K562 (cell line): ENCODE results near the gene UNC50. TPM values are rescaled to one million over a fixed set of nuclear protein-coding genes. Genes with fewer than 3 reads are reported as not detected.

Experiments used
- ATAC-seq: fragments of 200-7000 bp; cut with Tn5 transposase; 3 replicates; pipeline ENCODE4 v1.9.1; 2020; ENCODE audit warnings: moderate library complexity
- BruUV-seq: library from RNA; stranded (reverse); fragments of 400-500 nt; replicated peaks from 2 replicates; lab custom pipeline; 2021; lab: Mats Ljungman, UMichigan
- CTCF ChIA-PET: fragments of 300-600 bp; formaldehyde crosslinking; extraction: SDS; loops from one replicate; lab custom pipeline; 2021; ENCODE audit warnings: low intra/inter-chr PET ratio; lab: Yijun Ruan, JAX
- POLR2A ChIA-PET: fragments of 300-600, 350-650 bp; sonication (Branson Sonifier 250); formaldehyde crosslinking; extraction: SDS; loops from one replicate; lab custom pipeline; 2021; ENCODE audit warnings: antibody characterized with exemption, inconsistent platforms; lab: Yijun Ruan, JAX
- DNase-seq, 4 experiments: peaks; one replicate each; pipeline versions ENCODE4 v3.0.0 to v3.0.0-alpha.2; 2011 to 2018; ENCODE audit warnings: low spot score in 3 of 4, mixed read lengths in 3 of 4; ENCODE audit errors: extremely low read depth in 1 of 4
- FAIRE-seq: peaks from 2 replicates; lab custom pipeline; 2011; peaks lifted over from hg19 to GRCh38; lab: Jason Lieb, UNC
- H2AFZ ChIP-seq: 2 replicates; pipeline ENCODE4 v1.6.0; 2011; ENCODE audit warnings: low read depth, low read length, control low read depth, inconsistent platforms
- H3K27ac ChIP-seq: fragments of 200-600 bp; 3 replicates; pipeline ENCODE4 v1.8.0; 2011; ENCODE audit warnings: low read depth, mild to moderate bottlenecking, control low read depth, inconsistent platforms, low read length, moderate library complexity, mixed read lengths; ENCODE audit errors: extremely low read depth
- H3K27me3 ChIP-seq, 2 experiments: fragments of 300-600 bp in 1 of 2; 2 replicates in 1 of 2; 3 replicates in 1 of 2; pipeline versions ENCODE4 v1.6.0 to v1.8.0; 2011; ENCODE audit warnings: inconsistent platforms in 2 of 2, low read length in 2 of 2, mild to moderate bottlenecking in 1 of 2, mixed read lengths in 1 of 2, moderate library complexity in 1 of 2; ENCODE audit not compliant: control insufficient read depth in 2 of 2, insufficient read depth in 2 of 2
- H3K36me3 ChIP-seq: fragments of 300-600 bp; 3 replicates; pipeline ENCODE4 v1.8.0; 2011; ENCODE audit warnings: mild to moderate bottlenecking, low read length, inconsistent platforms; ENCODE audit not compliant: control insufficient read depth, insufficient read depth
- H3K4me1 ChIP-seq, 2 experiments: fragments of 200-600 bp in 1 of 2; replicated peaks in 1 of 2; 2 replicates in 1 of 2; 3 replicates in 1 of 2; pipeline versions ENCODE4 v1.5.1 to v1.8.0; 2011; ENCODE audit warnings: inconsistent platforms in 2 of 2, low read length in 2 of 2, mild to moderate bottlenecking in 1 of 2, mixed read lengths in 1 of 2, moderate library complexity in 1 of 2; ENCODE audit not compliant: control insufficient read depth in 2 of 2, insufficient read depth in 2 of 2
- H3K4me2 ChIP-seq: 2 replicates; pipeline ENCODE4 v1.6.1; 2011; ENCODE audit warnings: low read length, control low read depth, inconsistent platforms, mixed read lengths; ENCODE audit not compliant: insufficient read depth
- H3K4me3 ChIP-seq: fragments of 200-600 bp; sonication (generic), shearing (Covaris generic); 2 replicates; pipeline ENCODE4 v1.5.1; 2016; ENCODE audit warnings: control low read depth, inconsistent platforms
- H3K79me2 ChIP-seq: fragments of 200-600 bp; 3 replicates; pipeline ENCODE4 v1.8.0; 2011; ENCODE audit warnings: low read length, inconsistent platforms; ENCODE audit not compliant: control insufficient read depth, insufficient read depth
- H3K9ac ChIP-seq, 2 experiments: 2 replicates each; pipeline versions ENCODE4 v1.6.0 to v1.6.1; 2011; ENCODE audit warnings: low read depth in 2 of 2, low read length in 2 of 2, control low read depth in 1 of 2, inconsistent platforms in 1 of 2, mild to moderate bottlenecking in 1 of 2, mixed read lengths in 1 of 2; ENCODE audit not compliant: insufficient read depth in 1 of 2
- H3K9me1 ChIP-seq: one replicate; pipeline ENCODE4 v1.6.0; 2011; ENCODE audit warnings: inconsistent platforms, mild to moderate bottlenecking, low read length, moderate library complexity; ENCODE audit not compliant: control insufficient read depth, insufficient read depth
- H3K9me3 ChIP-seq: replicated peaks from 2 replicates; pipeline ENCODE4 v1.5.1; 2011; ENCODE audit warnings: low read depth, low read length, inconsistent platforms; ENCODE audit not compliant: control insufficient read depth, insufficient read depth
- H4K20me1 ChIP-seq: replicated peaks from 2 replicates; pipeline ENCODE4 v1.6.1; 2011; ENCODE audit warnings: low read length, inconsistent platforms, mixed read lengths; ENCODE audit not compliant: control insufficient read depth, insufficient read depth
- CEBPB ChIP-seq: fragments of 450-650 bp; IDR thresholded peaks from 2 replicates; pipeline ENCODE4 v1.6.1; 2016; ENCODE audit warnings: missing genetic modification characterization, missing compliant biosample characterization
- CEBPG ChIP-seq, 3 experiments: fragments of 200-800 bp in 1 of 3; sonication (Bioruptor generic) in 1 of 3; sonication (generic) in 1 of 3; formaldehyde crosslinking in 1 of 3; IDR thresholded peaks in 2 of 3; conservative IDR thresholded peaks in 1 of 3; 2 replicates each; pipeline versions ENCODE4 v1.6.1 to v1.8.0; 2016 to 2022; ENCODE audit warnings: missing compliant biosample characterization in 2 of 3, missing genetic modification characterization in 2 of 3, mild to moderate bottlenecking in 1 of 3, missing genetic modification reagents in 1 of 3
- MIER1 ChIP-seq: fragments of 450-650 bp; IDR thresholded peaks from 2 replicates; pipeline ENCODE4 v1.6.1; 2016; ENCODE audit warnings: antibody characterized with exemption, mild to moderate bottlenecking, low read depth
- SIN3A ChIP-seq, 2 experiments: fragments of 150-350 bp in 1 of 2; IDR thresholded peaks; 2 replicates each; pipeline ENCODE4 v1.6.1; 2011 to 2016; ENCODE audit warnings: borderline replicate concordance in 2 of 2, low read depth in 2 of 2, low read length in 2 of 2, mild to moderate bottlenecking in 2 of 2, moderate library complexity in 2 of 2; ENCODE audit not compliant: control insufficient read depth in 1 of 2
- ZNF143 ChIP-seq: sonication (generic); formaldehyde crosslinking; IDR thresholded peaks from 2 replicates; pipeline ENCODE4 v1.9.0; 2022; ENCODE audit warnings: mild to moderate bottlenecking, missing genetic modification reagents
- ZNF24 ChIP-seq: fragments of 450-650 bp; IDR thresholded peaks from 2 replicates; pipeline ENCODE4 v1.6.1; 2016
- WGBS: fragments of 100-300 bp; shearing (Covaris generic); methylation state at CpG from one replicate; pipeline ENCODE4 v1.1.6; 2016; ENCODE audit warnings: low coverage, mixed read lengths; ENCODE audit not compliant: insufficient coverage; ENCODE audit errors: missing lambda C conversion rate; 5-methylcytosine and 5-hydroxymethylcytosine counted together
- in situ Hi-C: fragments of 300-500 bp; cut with MboI; formaldehyde crosslinking; loops from 4 replicates; pipeline ENCODE4 v1.15.0; 2018; ENCODE audit warnings: inconsistent platforms, mixed read lengths
- intact Hi-C: fragments of 100-400 bp; cut with micrococcal nuclease; formaldehyde crosslinking; loops from 2 replicates; pipeline ENCODE4 v1.14.2; 2022
- polyA plus RNA-seq, 8 experiments: library from polyadenylated mRNA; depleted of rRNA in 4 of 8; stranded (reverse) in 5 of 8; unstranded in 3 of 8; fragments of >200 nt; fragmentation: Nextera tagmentation in 2 of 8; fragmentation: Illumina TruSeq in 1 of 8; extraction: Ambion mirVana in 2 of 8; extraction: Trizol in 1 of 8; gene quantifications; 2 replicates each; pipeline versions ENCODE4 v1.2.1 to v1.2.3, GENCODE V29; 2011 to 2014; ENCODE audit warnings: inconsistent platforms in 1 of 8, missing spikeins in 1 of 8
- total RNA-seq, 7 experiments: library from RNA; depleted of rRNA in 6 of 7; stranded (reverse); fragments of >200 nt in 6 of 7; fragmentation: Illumina TruSeq in 2 of 7; extraction: Trizol in 2 of 7; gene quantifications; 2 replicates each; pipeline versions ENCODE4 v1.2.1 to v1.2.3, GENCODE V29; 2011 to 2021; ENCODE audit warnings: low replicate concordance in 1 of 7
- TF ChIP-seq, protein P1 (sequence below): fragments of 250-450 bp; sonication (Bioruptor Pico); IDR thresholded peaks from 2 replicates; pipeline ENCODE4 v1.4.0; 2020; ENCODE audit warnings: mild to moderate bottlenecking
- TF ChIP-seq, protein P2 (sequence below): sonication (generic); IDR thresholded peaks from 2 replicates; pipeline ENCODE4 v1.6.1; 2016

UNC50 gene
- total and polyA plus RNA-seq, 9 of the 15 experiments (the other 6 are each of a cell fraction or from before 2014, with no cell fraction given), result 30.0 to 52.9 (median 35.9) TPM

GRCh38 chr2:98607741-98608115, 661 bp upstream of the UNC50 start:
- Histone ChIP-seq H3K4me3 (peak overlapping the region; percentile 99), H3K9me1 (peaks cover 5% of the 10 kb centered on the region), H3K4me2 (peak overlapping the region; percentile 99), H2AFZ (peak overlapping the region; percentile 95), H3K4me1 (peaks cover 17 to 28% of the 10 kb centered on the region in 2 experiments), H3K9me3 (no peaks in the 10 kb centered on the region), H4K20me1 (no peaks in the 10 kb centered on the region; the same call in 1 of the 2 replicates), H3K27ac (peak overlapping the region; percentile 90), H3K79me2 (peaks cover 64% of the 10 kb centered on the region), H3K27me3 (no peaks in the 10 kb centered on the region), H3K36me3 (peaks cover 58% of the 10 kb centered on the region), H3K9ac (peak overlapping the region; percentile 94 to 99)
- ATAC-seq (peak; percentile 28), FAIRE-seq (no peak), DNase-seq (no peak)
- peak; percentile 11; the same call in 1 of the 2 replicates for TF ChIP-seq ZNF24
- TF ChIP-seq, protein P1, sequence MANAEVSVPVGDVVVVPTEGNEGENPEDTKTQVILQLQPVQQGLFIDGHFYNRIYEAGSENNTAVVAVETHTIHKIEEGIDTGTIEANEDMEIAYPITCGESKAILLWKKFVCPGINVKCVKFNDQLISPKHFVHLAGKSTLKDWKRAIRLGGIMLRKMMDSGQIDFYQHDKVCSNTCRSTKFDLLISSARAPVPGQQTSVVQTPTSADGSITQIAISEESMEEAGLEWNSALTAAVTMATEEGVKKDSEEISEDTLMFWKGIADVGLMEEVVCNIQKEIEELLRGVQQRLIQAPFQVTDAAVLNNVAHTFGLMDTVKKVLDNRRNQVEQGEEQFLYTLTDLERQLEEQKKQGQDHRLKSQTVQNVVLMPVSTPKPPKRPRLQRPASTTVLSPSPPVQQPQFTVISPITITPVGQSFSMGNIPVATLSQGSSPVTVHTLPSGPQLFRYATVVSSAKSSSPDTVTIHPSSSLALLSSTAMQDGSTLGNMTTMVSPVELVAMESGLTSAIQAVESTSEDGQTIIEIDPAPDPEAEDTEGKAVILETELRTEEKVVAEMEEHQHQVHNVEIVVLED (CRISPR knock-in tag), result no peak
- TF ChIP-seq CEBPG (CRISPR knock-in tag; IDR thresholded peaks at IDR 0.05), result 0 out of 2 replicates have a peak, but pooled peaks have one; percentile 16
- peak in 1 of 2 experiments; percentile 77; a peak in 2 of 4 replicates for TF ChIP-seq CEBPG (tag; conservative IDR thresholded peaks at IDR 0.05 in 1 of 2, IDR thresholded peaks at IDR 0.05 in 1 of 2)
- TF ChIP-seq, protein P2, sequence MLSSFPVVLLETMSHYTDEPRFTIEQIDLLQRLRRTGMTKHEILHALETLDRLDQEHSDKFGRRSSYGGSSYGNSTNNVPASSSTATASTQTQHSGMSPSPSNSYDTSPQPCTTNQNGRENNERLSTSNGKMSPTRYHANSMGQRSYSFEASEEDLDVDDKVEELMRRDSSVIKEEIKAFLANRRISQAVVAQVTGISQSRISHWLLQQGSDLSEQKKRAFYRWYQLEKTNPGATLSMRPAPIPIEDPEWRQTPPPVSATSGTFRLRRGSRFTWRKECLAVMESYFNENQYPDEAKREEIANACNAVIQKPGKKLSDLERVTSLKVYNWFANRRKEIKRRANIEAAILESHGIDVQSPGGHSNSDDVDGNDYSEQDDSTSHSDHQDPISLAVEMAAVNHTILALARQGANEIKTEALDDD, result 0 out of 2 replicates have a peak, but pooled peaks have one; percentile 36
- TF ChIP-seq SIN3A (IDR thresholded peaks at IDR 0.05; ENCODE audit: borderline replicate concordance in 2 of 2, control insufficient read depth in 1 of 2, low read depth in 2 of 2, low read length in 2 of 2), result no peak
- TF ChIP-seq ZNF143 (CRISPR knock-in tag), result peak; percentile 36; the same call in 1 of the 2 replicates
- peak; percentile 78 for TF ChIP-seq CEBPB
- 0 out of 2 replicates have a peak, but pooled peaks have one; percentile 33 for TF ChIP-seq MIER1
- TSS peak; percentile 73 for BruUV-seq
- POLR2A ChIA-PET, result interaction anchor here (0.7 to 1.3 kb wide), 4 partner anchors 9 to 223 kb away, joined by 3 to 5 read pairs (median 4); no protein-coding TSS in a partner anchor
- WGBS, result 1% methylated on average over 7 of the region's 7 CpGs
- in situ Hi-C loops, result no loop called here
- intact Hi-C loops, result no loop called here
- CTCF ChIA-PET, result no interaction called here
